MG63 (cell line): Measurements from ENCODE around the gene ENDOV. TPM values are rescaled to one million over a fixed set of nuclear protein-coding genes. Genes with fewer than 3 reads are reported as not detected.
A peak's percentile ranks its signal among the peaks of the same experiment; 100 is the strongest.

ENCODE experiments used
- DNase-seq: peaks from one replicate; pipeline ENCODE4 v3.0.0-alpha.2; 2020
- H3K27me3 ChIP-seq: fragments of 250-450 bp; sonication (Bioruptor Pico); 2 replicates; pipeline ENCODE4 v1.5.1; 2020; ENCODE audit warnings: mild to moderate bottlenecking, moderate library complexity
- H3K36me3 ChIP-seq: fragments of 250-450 bp; sonication (Bioruptor Pico); 2 replicates; pipeline ENCODE4 v1.5.1; 2020; ENCODE audit warnings: mild to moderate bottlenecking, moderate library complexity
- H3K4me3 ChIP-seq: fragments of 250-450 bp; sonication (Bioruptor Pico); 2 replicates; pipeline ENCODE4 v1.5.1; 2020; ENCODE audit warnings: mild to moderate bottlenecking, moderate library complexity
- H3K9me3 ChIP-seq: fragments of 250-450 bp; sonication (Bioruptor Pico); 2 replicates; pipeline ENCODE4 v1.5.1; 2020; ENCODE audit warnings: mild to moderate bottlenecking, moderate library complexity
- total RNA-seq: library from RNA; depleted of rRNA; stranded (reverse); fragments of >200 nt; shearing (Covaris generic); gene quantifications from 2 replicates; pipeline ENCODE4 v1.2.3, GENCODE V29; 2014; ENCODE audit warnings: low replicate concordance

The ENDOV gene
- total RNA-seq, 1 experiment from 2014 or later = 39.7 TPM

DNA sequence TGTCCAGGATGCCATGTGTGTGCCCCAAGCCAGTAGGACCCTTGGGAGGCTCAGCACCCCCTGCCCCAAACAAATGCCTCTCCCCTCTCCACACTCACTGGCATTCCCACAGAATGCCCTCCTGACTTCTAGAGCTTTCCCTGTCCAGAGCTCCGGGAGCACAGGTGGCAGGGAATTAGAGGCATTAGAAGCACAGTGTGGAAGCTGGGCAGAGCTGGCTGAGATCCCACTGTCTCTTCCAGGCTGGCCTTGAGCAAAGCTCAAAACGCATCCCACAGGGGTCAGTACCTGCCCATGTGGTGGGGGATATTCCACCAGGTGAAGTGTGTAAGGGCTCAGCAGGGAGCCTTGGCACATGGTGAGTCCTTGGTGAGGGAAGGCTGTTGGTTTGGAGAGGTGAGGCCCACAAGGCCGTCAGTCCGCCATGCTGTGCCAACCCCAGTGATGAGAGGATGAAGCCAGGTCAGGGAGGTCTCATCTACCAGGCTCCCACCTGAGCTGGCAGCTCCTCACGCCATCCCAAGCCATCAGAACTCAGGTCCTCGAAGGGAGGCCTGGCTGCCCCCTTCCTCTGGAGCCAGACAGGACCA lies 18.1 kb downstream of the ENDOV start:
- Histone ChIP-seq H3K36me3 (no peaks in the 10 kb centered on the region), H3K9me3 (no peaks in the 10 kb centered on the region)
- DNase-seq = no peak

DNA sequence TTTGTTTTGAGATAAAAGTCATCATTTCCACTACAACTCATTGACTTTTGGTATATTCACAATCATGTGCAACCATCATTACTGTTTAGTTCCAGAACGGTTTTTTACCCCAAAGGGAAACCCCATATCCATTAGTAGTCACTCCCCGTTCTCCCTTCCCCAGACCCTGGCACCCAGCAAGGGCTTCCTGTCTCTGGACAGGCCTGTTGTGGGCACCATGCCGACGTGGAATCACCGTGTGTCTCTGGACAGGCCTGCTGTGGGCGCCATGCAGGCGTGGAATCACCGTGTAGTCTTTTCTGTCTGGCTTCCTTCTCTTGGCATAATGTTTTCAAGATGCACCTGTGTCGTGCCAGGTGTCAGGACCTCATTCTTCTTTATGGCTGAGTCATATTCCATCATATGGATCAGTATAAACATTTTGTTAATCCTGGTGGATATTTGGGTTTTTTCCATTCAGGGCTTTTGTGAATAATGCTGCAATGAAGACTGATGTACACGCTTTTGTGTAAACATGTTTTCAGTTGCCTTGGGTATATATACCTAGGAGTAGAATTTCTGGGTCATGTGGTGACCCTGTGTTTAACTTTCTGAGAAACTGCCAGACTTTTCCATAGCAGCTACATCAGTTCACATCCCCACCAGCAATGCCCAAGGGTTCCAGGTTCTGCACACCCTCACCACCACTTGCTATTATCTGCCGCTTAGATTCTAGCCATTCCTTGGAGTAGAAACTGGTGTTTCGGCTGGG lies 19.1 kb downstream of the ENDOV start:
- no peak for DNase-seq
- H3K36me3 ChIP-seq = no peaks in the 10 kb centered on the region

More for the DNA sequence above, 18.1 kb downstream of the ENDOV start:
- H3K4me3 ChIP-seq = no peak overlapping the region
- no peaks in the 10 kb centered on the region for H3K27me3 ChIP-seq

DNA sequence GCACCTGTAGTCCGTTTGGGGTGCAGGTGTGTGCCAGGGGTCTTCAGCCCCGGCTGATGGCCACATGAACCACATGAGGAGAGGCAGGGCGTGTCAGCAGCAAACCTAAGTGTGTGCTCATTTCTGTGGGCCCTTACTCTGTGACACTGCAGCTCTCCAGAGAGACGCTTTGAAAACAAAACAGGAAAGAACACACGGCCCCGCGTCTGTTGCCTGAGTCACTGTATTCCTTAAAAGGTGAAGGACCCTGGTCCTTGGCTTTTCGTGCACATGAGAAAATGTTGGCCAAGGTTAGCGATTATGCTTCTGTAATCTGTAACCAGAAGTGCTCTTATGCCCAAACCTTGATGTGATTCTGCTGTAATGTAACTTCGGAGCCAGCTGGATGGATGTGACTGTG lies 22.6 kb downstream of the ENDOV start:
- no peaks in the 10 kb centered on the region for H3K9me3 ChIP-seq

More for the DNA sequence above, 19.1 kb downstream of the ENDOV start:
- Histone ChIP-seq H3K4me3 (no peak overlapping the region), H3K9me3 (no peaks in the 10 kb centered on the region), H3K27me3 (no peaks in the 10 kb centered on the region)

DNA sequence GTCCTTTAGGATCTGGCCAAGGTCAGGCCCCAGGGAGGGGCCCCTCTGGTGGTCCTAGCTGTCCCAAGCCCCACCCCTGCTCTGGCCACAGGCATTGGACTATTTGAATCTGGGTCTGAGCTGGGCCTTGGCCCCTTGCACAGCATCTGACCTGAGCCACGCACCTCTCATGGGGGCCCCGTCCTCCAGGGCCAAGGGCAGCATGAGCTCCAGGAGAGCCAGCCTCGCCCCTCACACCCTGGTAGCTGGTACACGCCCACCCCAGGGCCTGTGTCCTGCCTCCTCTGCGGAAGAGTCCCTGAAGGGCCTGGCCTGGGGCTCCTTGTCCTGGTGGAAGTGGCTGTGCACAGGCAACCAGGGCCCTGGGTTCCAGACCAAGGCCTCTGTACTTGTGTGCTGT lies 23.8 kb downstream of the ENDOV start:
- Histone ChIP-seq H3K4me3 (no peak overlapping the region), H3K36me3 (no peaks in the 10 kb centered on the region), H3K27me3 (no peaks in the 10 kb centered on the region), H3K9me3 (no peaks in the 10 kb centered on the region)
- no peak for DNase-seq

More for the DNA sequence above, 22.6 kb downstream of the ENDOV start:
- Histone ChIP-seq H3K36me3 (no peaks in the 10 kb centered on the region), H3K27me3 (no peaks in the 10 kb centered on the region), H3K4me3 (no peak overlapping the region)
- no peak for DNase-seq

DNA sequence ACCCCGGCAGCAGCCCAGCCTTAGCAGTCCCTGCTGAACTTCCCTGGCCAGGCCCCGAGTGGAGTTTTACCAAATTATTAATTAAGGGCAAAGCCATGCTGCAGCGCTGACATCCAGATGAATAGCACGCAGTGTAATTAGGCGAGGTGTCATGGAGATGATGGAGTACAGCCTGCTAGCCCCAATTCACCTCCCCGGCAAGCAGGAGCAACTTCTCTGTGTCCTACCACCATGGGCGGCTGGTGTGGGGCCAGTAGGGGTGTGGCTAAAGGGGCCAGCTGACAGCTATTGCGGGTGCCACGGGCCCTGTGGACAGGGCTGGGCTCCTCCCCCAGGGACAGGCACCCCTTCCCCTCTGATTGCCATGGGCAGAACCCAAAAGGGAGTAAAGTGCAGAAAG lies 24.5 kb downstream of the ENDOV start:
- no peaks in the 10 kb centered on the region for H3K36me3 ChIP-seq
- no peaks in the 10 kb centered on the region for H3K27me3 ChIP-seq
- no peaks in the 10 kb centered on the region for H3K9me3 ChIP-seq
- no peak overlapping the region for H3K4me3 ChIP-seq
- DNase-seq = no peak

DNA sequence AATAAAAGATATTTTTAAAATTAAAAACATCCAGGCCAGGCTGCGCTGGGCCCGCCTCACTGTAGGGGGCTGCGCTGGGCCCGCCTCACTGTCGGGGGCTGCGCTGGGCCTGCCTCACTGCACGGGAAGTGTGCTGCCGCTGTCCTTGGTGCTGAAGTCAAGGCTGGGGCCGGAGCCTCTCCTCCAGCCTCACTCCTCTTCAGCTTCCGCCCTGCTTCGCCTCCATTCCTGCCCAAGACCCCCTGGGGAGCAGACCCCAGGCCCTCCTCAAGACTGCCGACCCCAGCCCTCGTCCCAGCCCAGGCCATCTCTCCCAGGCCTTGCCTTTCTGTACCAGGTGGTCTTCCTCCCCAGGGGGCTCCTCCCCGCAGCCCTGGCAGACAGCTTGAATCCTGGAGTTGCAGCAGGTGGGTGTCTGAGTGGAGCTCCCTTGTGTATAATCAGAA lies 26.2 kb downstream of the ENDOV start:
- no peaks in the 10 kb centered on the region for H3K27me3 ChIP-seq
- no peak overlapping the region for H3K4me3 ChIP-seq
- H3K36me3 ChIP-seq = no peaks in the 10 kb centered on the region
- DNase-seq = peak; percentile 38
- H3K9me3 ChIP-seq = no peaks in the 10 kb centered on the region

DNA sequence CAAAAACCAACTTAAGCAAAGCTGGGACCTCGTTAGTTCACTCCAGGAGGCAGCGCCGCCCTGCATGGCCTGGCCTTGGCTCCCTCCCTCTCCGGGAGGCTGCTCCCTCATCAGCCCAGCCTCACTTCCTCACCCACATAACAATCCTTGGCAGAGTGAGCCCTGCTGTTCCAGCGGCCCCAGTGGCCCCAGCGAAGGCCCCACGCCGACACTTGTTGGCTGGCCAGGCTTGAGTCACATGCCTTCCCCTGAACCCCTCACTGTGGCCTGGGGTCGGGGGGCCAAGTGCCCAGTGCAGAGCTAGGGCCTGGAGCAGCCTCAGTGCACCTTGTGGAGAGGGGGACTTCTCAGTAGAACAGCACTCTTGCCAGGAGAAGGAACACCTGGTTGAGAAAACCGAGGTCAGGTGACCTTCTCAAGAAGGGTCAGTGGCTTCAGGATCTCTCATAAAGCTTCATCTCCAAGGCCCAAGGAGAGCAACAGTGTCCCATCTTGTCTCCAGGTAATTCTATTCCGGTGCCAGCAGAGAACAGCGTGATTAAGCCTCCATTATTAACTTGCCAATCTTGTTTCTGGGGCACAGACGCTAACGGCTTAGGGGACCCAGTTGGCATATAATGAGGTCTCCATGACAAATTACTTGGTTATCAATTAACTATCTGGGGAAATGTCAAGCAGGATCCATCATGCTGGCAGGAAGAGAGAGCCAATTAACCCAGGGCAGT lies 26.8 kb downstream of the ENDOV start:
- H3K4me3 ChIP-seq = no peak overlapping the region
- DNase-seq = no peak
- no peaks in the 10 kb centered on the region for H3K36me3 ChIP-seq
- H3K27me3 ChIP-seq = no peaks in the 10 kb centered on the region
- no peaks in the 10 kb centered on the region for H3K9me3 ChIP-seq

DNA sequence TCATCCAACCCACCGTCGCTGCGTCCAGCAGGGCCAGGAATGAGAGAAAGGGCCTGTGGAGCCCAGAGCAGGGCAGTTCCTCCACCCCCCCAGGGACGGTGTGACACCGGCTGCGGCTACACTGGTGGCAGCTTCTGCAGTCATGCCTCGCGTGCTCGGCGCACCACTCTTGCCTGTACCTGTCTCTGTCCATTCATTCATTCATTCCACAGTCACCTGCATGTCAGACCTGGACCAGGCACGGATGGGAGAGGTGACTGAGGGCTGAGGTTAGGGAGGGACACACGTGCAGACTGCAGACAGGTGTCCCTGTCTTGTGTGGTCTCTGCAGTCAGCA lies 27.3 kb downstream of the ENDOV start:
- H3K27me3 ChIP-seq = no peaks in the 10 kb centered on the region
- DNase-seq = no peak
- no peak overlapping the region for H3K4me3 ChIP-seq
- no peaks in the 10 kb centered on the region for H3K9me3 ChIP-seq
- no peaks in the 10 kb centered on the region for H3K36me3 ChIP-seq

DNA sequence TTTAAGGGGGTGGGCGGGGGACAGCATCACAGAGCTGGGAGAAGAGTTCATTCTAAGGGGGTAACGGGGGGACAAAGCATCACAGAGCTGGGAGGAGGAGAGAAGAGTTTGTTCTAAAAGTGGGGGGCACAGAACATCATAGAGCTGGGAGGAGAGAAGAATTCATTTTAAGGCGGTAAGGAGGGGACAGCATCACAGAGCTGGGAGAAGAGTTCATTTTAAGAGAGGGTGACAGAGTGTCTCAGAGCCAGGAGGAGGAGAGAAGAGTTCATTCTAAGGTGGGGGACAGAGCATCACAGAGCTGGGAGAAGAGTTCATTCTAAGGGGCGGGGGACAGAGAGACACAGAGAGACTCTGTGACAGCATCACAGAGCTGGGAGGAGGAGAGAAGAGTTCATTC lies 27.8 kb downstream of the ENDOV start:
- Histone ChIP-seq H3K9me3 (no peaks in the 10 kb centered on the region), H3K4me3 (no peak overlapping the region), H3K36me3 (no peaks in the 10 kb centered on the region), H3K27me3 (no peaks in the 10 kb centered on the region)
- DNase-seq = no peak

DNA sequence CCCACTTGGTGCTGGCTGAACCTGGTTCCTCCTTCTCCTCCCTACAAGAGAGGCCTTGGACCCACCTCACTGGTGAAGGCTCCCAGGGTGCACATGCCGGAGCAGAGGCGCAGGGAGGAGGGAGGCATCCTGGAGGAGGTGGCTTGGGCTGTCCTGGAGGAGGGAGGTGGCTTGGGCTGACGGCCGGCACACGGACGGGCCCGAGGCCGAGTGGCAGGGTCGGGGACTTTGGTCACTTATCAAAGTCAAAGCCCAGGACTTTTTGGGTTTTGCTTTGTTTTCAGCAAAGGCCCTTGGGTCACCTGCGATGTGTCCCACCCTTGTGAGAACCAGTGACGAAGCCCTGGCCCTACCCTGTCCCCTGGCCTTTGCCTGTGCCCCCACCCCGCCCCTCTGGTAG lies 28.5 kb downstream of the ENDOV start:
- Histone ChIP-seq H3K27me3 (no peaks in the 10 kb centered on the region), H3K4me3 (no peak overlapping the region), H3K9me3 (no peaks in the 10 kb centered on the region), H3K36me3 (no peaks in the 10 kb centered on the region)
- DNase-seq = no peak

DNA sequence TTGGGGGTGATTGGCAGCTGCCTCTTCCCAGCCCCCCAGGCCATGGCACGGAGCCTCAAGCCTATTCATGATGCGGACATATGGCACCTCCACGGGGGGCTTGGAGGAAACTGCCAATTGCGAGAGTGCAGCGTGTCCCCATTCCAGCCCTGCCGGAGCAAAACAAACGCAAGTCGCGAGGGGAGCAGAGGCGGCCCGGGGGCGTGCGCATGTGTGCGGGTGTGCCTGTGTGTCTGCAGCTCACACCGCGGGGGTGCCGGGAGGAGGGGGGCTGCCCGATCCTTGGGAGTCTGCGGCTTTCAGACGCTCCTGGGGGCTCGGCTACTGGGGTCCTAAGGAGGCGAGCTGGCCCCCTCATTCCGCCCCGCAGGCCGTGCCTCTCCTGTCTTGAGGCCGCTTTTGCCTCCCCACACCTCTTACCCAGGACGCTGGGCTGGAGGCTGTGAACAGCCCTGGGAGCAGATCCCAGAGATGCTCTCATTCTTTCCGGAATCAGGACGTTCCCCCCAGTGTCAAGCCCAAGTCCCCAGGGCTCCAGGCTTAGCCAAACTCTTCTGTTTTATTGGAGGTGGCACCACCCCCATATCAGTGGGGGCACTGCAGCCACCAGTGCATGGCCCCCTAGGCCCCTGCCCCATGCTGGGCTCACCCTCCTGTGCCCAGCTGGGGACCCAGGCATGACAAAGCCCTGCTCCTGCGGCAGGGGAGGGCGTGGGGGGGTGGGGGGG lies 29.1 kb downstream of the ENDOV start:
- Histone ChIP-seq H3K9me3 (no peaks in the 10 kb centered on the region), H3K27me3 (no peaks in the 10 kb centered on the region), H3K36me3 (no peaks in the 10 kb centered on the region), H3K4me3 (no peak overlapping the region)
- DNase-seq = no peak

DNA sequence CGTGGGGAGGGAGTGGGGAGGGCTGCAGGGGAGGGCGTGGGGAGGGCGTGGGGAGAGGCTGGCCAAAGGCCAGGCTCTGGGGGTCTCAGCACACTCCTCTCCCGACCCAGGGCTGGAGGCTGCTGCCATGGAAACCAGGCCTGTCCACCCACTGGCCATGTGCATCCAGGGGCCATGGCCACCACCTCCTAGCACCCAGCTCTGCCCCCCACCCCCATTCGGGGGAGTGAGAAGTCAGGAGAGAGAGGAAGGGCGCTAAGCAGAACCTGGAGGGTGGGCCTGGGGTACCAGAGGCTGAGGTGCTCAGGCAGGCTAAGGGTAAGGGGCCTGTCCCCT lies 29.6 kb downstream of the ENDOV start:
- Histone ChIP-seq H3K27me3 (no peaks in the 10 kb centered on the region), H3K4me3 (no peak overlapping the region), H3K9me3 (no peaks in the 10 kb centered on the region), H3K36me3 (no peaks in the 10 kb centered on the region)
- no peak for DNase-seq

DNA sequence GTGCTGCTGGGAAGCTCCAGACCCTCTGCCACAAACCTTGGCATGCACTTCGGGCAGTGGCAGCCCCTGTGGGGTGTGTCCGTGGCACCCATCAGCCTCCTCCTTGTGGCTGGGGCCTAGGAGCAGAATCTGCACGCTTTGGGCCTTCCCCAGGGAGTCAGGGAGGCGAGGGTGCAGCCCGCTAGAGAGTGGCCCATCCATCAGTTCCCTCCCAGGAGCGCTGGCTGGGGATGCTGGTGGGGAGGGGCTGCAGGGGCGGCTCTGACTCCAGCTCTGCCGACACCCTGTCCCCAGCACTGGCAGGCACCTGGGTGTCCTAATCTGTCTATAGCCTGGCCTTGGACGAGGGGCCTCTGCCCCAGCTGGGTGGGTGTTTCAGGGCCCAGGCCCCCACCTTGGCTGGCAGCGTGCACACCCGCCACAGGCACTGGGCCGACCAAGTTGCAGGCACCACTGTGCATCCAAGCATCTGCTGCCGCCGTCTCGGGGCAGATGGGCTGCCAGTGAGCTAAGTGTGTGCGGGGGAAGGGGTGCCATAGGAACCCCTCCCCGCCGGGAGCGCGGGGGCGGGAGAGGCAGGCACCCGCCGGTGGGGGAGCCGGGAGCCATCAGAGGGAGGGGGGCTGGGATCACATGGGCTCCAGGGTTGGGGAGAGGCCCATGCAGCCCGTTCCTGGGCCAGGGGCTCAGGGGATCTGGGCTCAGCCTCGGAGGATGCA lies 30.2 kb downstream of the ENDOV start:
- no peak for DNase-seq
- no peaks in the 10 kb centered on the region for H3K36me3 ChIP-seq

DNA sequence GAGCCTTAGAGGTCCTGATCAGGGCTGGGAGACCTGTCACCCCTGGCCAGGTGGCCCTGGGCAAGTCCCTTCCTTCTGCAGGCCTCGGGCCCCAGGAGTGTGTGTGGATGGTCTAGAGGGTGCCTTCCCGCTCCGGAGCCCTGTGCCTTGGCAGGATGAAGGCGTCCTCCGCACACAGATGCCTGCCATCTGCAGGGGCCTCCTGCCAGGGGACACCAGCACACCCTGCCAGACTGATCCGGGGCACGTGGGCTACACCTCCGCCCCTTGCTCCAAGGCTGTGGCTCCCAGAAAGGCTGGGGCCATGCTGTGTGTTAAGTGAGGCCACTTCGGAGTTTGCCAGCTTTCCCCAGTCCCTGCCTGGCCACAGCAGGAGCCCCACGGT lies 30.8 kb downstream of the ENDOV start:
- Histone ChIP-seq H3K36me3 (no peaks in the 10 kb centered on the region), H3K4me3 (no peak overlapping the region), H3K27me3 (no peaks in the 10 kb centered on the region), H3K9me3 (no peaks in the 10 kb centered on the region)
- no peak for DNase-seq

More for the DNA sequence above, 30.2 kb downstream of the ENDOV start:
- Histone ChIP-seq H3K9me3 (no peaks in the 10 kb centered on the region), H3K27me3 (no peaks in the 10 kb centered on the region), H3K4me3 (no peak overlapping the region)

DNA sequence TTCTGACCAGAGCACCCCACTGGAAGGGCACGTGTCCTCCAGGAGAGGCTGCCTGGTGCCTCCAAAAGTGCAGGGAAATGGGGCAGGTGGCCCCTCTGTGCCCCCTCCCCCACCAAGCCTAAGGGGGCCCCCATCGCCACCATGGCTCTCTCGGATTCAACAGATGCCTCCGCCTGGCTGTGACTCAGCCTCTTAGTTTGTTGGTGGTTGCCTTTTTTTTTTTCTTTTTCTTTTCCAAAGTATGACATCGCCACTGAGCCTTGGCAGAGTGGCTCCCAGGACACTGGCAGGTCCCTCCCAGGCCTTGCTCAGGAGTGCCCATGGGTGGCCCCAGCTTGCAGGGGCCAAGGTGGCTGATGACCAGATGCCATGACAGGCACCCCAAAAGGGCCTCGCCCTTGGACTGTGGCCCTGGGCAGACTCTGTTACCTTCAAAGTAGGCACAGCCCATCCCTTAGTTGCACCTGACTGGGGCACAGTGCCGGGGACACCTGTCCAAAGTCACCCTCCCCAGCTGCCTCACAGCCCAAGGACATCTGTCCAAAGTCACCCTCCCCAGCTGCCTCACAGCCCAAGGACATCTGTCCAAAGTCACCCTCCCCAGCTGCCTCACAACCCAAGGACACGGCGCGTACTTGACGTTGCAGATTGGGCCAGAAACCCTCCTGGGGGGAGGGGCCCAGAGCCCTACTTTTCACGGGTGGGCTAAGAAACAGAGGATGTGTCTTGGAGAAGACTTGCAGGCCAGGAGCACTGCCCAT lies 31.9 kb downstream of the ENDOV start:
- no peaks in the 10 kb centered on the region for H3K27me3 ChIP-seq
- no peak overlapping the region for H3K4me3 ChIP-seq
- DNase-seq = peak; percentile 68
- H3K9me3 ChIP-seq = no peaks in the 10 kb centered on the region
- H3K36me3 ChIP-seq = no peaks in the 10 kb centered on the region

DNA sequence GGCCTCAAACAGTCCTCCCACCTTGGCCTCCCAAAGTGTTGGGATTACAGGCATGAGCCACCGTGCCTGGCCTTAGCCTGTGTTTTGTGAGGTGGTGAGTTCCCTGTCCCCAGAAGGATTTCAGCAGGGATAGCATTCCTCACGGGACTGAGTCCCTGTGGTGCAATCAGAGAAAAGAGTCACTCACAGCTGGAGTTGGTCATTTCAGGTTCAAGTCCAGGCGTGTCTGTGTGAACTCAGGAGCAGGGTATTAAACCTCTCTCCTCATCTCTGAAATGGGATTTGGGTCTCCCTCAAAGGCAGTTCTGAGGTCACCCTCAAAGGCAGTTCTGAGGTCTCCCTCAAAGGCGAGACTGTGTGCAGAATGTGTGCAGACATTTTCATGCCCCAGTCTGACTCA lies 32.8 kb downstream of the ENDOV start:
- DNase-seq = no peak
- no peaks in the 10 kb centered on the region for H3K27me3 ChIP-seq
- H3K36me3 ChIP-seq = no peaks in the 10 kb centered on the region
- H3K9me3 ChIP-seq = no peaks in the 10 kb centered on the region
- no peak overlapping the region for H3K4me3 ChIP-seq
